ENCODE data around the gene RAB5B.
A peak's percentile ranks its signal among the peaks of the same experiment; 100 is the strongest.
"Not testable (repeated sequence)": the region's sequence is repeated elsewhere in the genome, so short reads cannot be mapped to it uniquely, and the experiment has no call there.

RAB5B gene

DNA sequence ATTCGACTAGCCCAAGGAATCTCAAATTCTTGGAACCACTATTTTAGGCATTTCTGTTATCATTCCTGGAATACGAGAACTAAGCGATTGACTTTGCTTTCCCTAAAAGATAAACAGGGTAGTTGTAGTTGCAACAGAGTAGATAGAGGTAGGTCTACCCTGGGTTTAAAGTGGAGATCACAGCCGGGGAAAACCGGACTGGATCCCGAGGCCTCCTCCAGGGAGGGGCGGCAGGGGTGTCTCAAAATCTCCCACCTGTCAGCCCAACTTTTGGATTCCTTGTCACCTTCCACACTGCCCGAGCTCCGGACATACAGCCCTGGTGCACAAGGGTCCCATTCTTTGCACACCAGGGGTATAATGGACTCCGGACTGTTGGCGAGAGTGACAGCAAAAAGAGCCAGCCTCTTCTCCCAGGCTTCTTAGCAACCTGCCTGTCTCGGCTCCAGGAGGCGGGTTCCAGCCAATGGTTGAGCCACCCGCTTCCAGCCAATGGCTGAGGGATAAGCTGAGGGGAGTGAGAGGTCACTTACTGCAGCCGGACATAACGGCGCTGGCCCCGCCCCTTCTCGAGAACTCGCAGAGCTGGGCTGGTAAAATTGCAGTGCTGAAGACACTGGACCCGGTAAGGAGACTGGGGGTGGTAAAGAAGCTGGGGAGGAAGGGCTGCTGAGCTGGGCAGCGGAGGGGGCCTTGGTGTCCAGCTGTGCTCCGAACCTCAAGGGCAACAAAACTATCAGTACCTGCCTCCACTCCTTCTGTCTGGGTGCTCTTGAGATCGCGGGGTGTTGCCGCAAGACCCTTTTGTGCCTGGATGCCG, 23.0 kb downstream of the RAB5B start, which contains the start of gene SUOX:
SUOX (plus strand) TSS at position 562 of the 820 bp plus-strand sequence. CDS start 4,946 bp downstream, outside the sequence.
- H3K4me1 ChIP-seq (ENCODE audit: control insufficient read depth in 2 of 2, insufficient read depth in 2 of 2, low read length in 2 of 2), result peaks cover 14 to 16% of the 10 kb centered on the region in 2 donors
- peak within 1 kb of the TSS; percentile 87 to 99 for H3K9ac ChIP-seq (ENCODE audit: low read depth in 1 of 2, low read length in 2 of 2)
- H3K27me3 ChIP-seq (ENCODE audit: control insufficient read depth in 2 of 2, insufficient read depth in 2 of 2, low read length in 2 of 2), result no peaks in the 10 kb centered on the region
- H3K9me3 ChIP-seq (ENCODE audit: control insufficient read depth in 2 of 2, low read length in 2 of 2), result no peaks in the 10 kb centered on the region
- H3K27ac ChIP-seq (ENCODE audit: low read depth in 2 of 2, low read length in 2 of 2), result peak within 1 kb of the TSS; percentile 82 to 86
- H3K4me3 ChIP-seq (ENCODE audit: low read length in 2 of 2), result peak within 1 kb of the TSS; percentile 92 to 99
- peaks cover 22 to 29% of the 10 kb centered on the region in 2 donors for H3K36me3 ChIP-seq (ENCODE audit: control insufficient read depth in 2 of 2, insufficient read depth in 2 of 2, low read length in 2 of 2)

DNA sequence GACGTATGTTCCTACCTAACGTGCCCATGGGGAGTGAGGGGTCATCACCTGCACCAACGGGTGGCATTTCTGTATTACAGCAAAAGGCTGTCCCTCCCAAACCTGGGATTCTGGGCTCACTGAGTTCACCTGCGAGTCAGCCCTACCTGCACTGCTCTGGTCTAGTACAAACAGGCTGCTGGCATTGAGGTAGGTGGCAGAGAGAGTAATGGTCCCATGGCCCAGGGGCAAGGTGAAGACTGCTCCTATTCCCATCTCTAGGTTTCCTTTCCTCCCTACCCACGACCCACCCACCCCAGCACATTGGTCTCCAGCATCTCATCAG, 23.6 kb downstream of the RAB5B start:
- H3K4me3 ChIP-seq (ENCODE audit: low read length in 2 of 2), result peak overlapping the region; percentile 92 to 99
- H3K27ac ChIP-seq (ENCODE audit: low read depth in 2 of 2, low read length in 2 of 2), result peak overlapping the region; percentile 82 to 86
- H3K27me3 ChIP-seq (ENCODE audit: control insufficient read depth in 2 of 2, insufficient read depth in 2 of 2, low read length in 2 of 2), result no peaks in the 10 kb centered on the region
- peaks cover 17 to 28% of the 10 kb centered on the region in 2 donors for H3K36me3 ChIP-seq (ENCODE audit: control insufficient read depth in 2 of 2, insufficient read depth in 2 of 2, low read length in 2 of 2)
- H3K9me3 ChIP-seq (ENCODE audit: control insufficient read depth in 2 of 2, low read length in 2 of 2), result no peaks in the 10 kb centered on the region
- H3K4me1 ChIP-seq (ENCODE audit: control insufficient read depth in 2 of 2, insufficient read depth in 2 of 2, low read length in 2 of 2), result peaks cover 16 to 18% of the 10 kb centered on the region in 2 donors
- peak overlapping the region; percentile 87 to 99 for H3K9ac ChIP-seq (ENCODE audit: low read depth in 1 of 2, low read length in 2 of 2)

DNA sequence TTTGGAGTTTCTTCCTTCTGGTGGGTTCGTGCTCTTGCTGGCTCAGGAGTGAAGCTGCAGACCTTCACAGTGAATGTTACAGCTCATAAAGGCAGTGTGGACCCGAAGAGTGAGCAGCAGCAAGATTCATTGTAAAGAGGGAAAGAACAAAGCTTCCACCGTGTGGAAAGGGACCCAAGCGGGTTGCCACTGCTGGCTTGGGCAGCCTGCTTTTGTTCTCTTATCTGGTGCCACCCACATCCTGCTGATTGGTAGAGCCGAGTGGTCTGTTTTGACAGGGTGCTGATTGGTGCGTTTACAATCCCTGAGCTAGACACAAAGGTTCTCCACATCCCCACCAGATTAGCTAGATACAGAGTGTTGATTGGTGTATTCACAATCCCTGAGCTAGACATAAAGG, 25.6 kb downstream of the RAB5B start:
- H3K27ac ChIP-seq (ENCODE audit: low read depth in 2 of 2, low read length in 2 of 2); H3K27me3 ChIP-seq (ENCODE audit: control insufficient read depth in 2 of 2, insufficient read depth in 2 of 2, low read length in 2 of 2); H3K9ac ChIP-seq (ENCODE audit: low read depth in 1 of 2, low read length in 2 of 2); H3K9me3 ChIP-seq (ENCODE audit: control insufficient read depth in 2 of 2, low read length in 2 of 2); H3K4me3 ChIP-seq (ENCODE audit: low read length in 2 of 2): not testable (repeated sequence)
- Histone ChIP-seq H3K4me1 (ENCODE audit: control insufficient read depth in 2 of 2, insufficient read depth in 2 of 2, low read length in 2 of 2) (peaks cover 16 to 18% of the 10 kb centered on the region in 2 donors), H3K36me3 (ENCODE audit: control insufficient read depth in 2 of 2, insufficient read depth in 2 of 2, low read length in 2 of 2) (peaks cover 3 to 25% of the 10 kb centered on the region in 2 donors)

DNA sequence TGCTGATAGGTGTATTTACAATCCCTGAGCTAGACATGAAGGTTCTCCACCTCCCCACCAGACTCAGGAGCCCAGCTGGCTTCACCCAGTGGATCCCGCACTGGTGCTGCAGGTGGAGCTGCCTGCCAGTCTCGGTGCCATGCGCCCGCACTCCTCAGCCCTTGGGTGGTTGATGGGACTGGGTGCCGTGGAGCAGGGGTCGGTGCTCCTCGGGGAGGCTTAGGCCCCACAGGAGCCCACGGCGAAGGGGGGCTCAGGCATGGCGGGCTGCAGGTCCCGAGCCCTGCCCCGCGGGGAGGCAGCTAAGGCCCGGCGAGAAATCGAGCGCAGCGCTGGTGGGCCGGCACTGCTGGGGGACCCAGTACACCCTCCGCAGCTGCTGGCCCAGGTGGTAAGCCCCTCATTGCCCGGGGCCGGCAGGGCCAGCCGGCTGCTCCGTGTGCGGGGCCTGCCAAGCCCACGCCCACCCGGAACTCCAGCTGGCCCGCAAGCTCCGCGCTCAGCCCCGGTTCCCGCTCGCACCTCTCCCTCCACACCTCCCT, 26.2 kb downstream of the RAB5B start:
- not testable (repeated sequence) for H3K9ac ChIP-seq (ENCODE audit: low read depth in 1 of 2, low read length in 2 of 2); H3K9me3 ChIP-seq (ENCODE audit: control insufficient read depth in 2 of 2, low read length in 2 of 2); H3K4me3 ChIP-seq (ENCODE audit: low read length in 2 of 2); H3K27me3 ChIP-seq (ENCODE audit: control insufficient read depth in 2 of 2, insufficient read depth in 2 of 2, low read length in 2 of 2); H3K27ac ChIP-seq (ENCODE audit: low read depth in 2 of 2, low read length in 2 of 2)
- Histone ChIP-seq H3K4me1 (ENCODE audit: control insufficient read depth in 2 of 2, insufficient read depth in 2 of 2, low read length in 2 of 2) (peaks cover 16 to 18% of the 10 kb centered on the region in 2 donors), H3K36me3 (ENCODE audit: control insufficient read depth in 2 of 2, insufficient read depth in 2 of 2, low read length in 2 of 2) (peaks cover 3 to 22% of the 10 kb centered on the region in 2 donors)

DNA sequence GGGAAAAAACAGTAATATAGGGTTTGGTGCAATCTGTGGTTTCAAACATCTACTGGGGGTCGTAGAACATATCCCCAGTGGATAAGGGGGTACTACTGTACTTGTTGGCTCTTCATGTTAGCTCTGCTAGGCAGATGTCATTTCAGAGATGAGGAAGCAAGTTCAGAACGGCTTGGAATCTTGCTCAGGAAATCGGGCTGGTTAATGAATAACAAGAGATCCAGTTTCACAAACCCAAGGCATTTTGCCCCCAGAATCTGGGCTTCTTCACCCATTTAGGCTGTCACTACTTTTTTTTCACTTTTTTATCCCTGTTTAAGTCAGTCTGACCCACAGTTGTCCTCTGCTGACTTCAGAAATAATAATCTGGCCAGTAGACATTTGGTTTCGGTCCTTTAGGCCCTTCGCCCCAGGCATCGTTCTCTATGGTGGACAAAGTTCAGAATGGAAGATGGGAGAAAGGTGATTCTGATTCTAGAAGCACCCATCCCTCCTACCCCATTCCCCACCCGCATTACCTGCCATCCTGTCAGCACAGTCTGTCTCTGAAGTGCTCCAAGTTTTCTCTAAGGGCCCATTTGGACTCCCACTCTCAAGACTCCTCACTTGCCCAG, 27.7 kb downstream of the RAB5B start:
- Histone ChIP-seq H3K4me1 (ENCODE audit: control insufficient read depth in 2 of 2, insufficient read depth in 2 of 2, low read length in 2 of 2) (peaks cover 12 to 18% of the 10 kb centered on the region in 2 donors), H3K9me3 (ENCODE audit: control insufficient read depth in 2 of 2, low read length in 2 of 2) (no peaks in the 10 kb centered on the region), H3K27me3 (ENCODE audit: control insufficient read depth in 2 of 2, insufficient read depth in 2 of 2, low read length in 2 of 2) (no peaks in the 10 kb centered on the region), H3K36me3 (ENCODE audit: control insufficient read depth in 2 of 2, insufficient read depth in 2 of 2, low read length in 2 of 2) (peaks cover 0 to 22% of the 10 kb centered on the region in 2 donors), H3K27ac (ENCODE audit: low read depth in 2 of 2, low read length in 2 of 2) (peak overlapping the region; percentile 39 to 66), H3K9ac (ENCODE audit: low read depth in 1 of 2, low read length in 2 of 2) (peak overlapping the region in 1 of 2 donors; percentile 36), H3K4me3 (ENCODE audit: low read length in 2 of 2) (peak overlapping the region in 1 of 2 donors; percentile 42)

DNA sequence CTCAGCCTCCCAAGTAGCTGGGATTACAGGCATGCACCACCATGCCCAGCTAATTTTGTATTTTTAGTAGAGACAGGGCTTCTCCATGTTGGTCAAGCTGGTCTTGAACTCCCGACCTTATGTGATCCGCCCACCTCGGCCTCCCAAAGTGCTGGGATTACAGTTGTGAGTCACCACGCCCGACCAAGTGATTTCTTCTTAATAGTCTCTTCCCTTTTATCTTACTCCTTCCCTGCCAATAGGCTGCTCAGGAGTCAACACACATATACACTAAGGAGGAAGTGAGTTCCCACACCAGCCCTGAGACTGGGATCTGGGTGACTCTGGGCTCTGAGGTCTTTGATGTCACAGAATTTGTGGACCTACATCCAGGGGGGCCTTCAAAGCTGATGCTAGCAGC, 29.5 kb downstream of the RAB5B start:
- H3K4me1 ChIP-seq (ENCODE audit: control insufficient read depth in 2 of 2, insufficient read depth in 2 of 2, low read length in 2 of 2), result peaks cover 8 to 13% of the 10 kb centered on the region in 2 donors
- peaks cover 0 to 22% of the 10 kb centered on the region in 2 donors for H3K36me3 ChIP-seq (ENCODE audit: control insufficient read depth in 2 of 2, insufficient read depth in 2 of 2, low read length in 2 of 2)
- not testable (repeated sequence) for H3K9me3 ChIP-seq (ENCODE audit: control insufficient read depth in 2 of 2, low read length in 2 of 2); H3K27me3 ChIP-seq (ENCODE audit: control insufficient read depth in 2 of 2, insufficient read depth in 2 of 2, low read length in 2 of 2); H3K9ac ChIP-seq (ENCODE audit: low read depth in 1 of 2, low read length in 2 of 2); H3K4me3 ChIP-seq (ENCODE audit: low read length in 2 of 2); H3K27ac ChIP-seq (ENCODE audit: low read depth in 2 of 2, low read length in 2 of 2)

DNA sequence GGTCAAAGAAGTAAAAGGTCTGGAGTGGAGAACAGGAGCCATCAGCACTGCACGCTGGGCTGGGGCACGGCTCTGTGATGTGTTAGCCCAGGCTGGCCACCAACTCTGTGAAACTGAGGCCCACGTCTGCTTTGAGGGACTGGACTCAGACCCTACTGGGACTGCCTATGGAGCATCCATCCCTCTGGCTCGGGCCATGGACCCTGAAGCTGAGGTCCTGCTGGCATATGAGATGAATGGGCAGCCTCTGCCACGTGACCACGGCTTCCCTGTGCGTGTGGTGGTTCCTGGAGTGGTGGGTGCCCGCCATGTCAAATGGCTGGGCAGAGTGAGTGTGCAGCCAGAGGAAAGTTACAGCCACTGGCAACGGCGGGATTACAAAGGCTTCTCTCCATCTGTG, 30.3 kb downstream of the RAB5B start:
- Histone ChIP-seq H3K4me3 (ENCODE audit: low read length in 2 of 2) (no peak overlapping the region), H3K27me3 (ENCODE audit: control insufficient read depth in 2 of 2, insufficient read depth in 2 of 2, low read length in 2 of 2) (no peaks in the 10 kb centered on the region), H3K9ac (ENCODE audit: low read depth in 1 of 2, low read length in 2 of 2) (no peak overlapping the region), H3K36me3 (ENCODE audit: control insufficient read depth in 2 of 2, insufficient read depth in 2 of 2, low read length in 2 of 2) (peaks cover 0 to 22% of the 10 kb centered on the region in 2 donors), H3K27ac (ENCODE audit: low read depth in 2 of 2, low read length in 2 of 2) (no peak overlapping the region), H3K4me1 (ENCODE audit: control insufficient read depth in 2 of 2, insufficient read depth in 2 of 2, low read length in 2 of 2) (peaks cover 8 to 13% of the 10 kb centered on the region in 2 donors), H3K9me3 (ENCODE audit: control insufficient read depth in 2 of 2, low read length in 2 of 2) (no peaks in the 10 kb centered on the region)

DNA sequence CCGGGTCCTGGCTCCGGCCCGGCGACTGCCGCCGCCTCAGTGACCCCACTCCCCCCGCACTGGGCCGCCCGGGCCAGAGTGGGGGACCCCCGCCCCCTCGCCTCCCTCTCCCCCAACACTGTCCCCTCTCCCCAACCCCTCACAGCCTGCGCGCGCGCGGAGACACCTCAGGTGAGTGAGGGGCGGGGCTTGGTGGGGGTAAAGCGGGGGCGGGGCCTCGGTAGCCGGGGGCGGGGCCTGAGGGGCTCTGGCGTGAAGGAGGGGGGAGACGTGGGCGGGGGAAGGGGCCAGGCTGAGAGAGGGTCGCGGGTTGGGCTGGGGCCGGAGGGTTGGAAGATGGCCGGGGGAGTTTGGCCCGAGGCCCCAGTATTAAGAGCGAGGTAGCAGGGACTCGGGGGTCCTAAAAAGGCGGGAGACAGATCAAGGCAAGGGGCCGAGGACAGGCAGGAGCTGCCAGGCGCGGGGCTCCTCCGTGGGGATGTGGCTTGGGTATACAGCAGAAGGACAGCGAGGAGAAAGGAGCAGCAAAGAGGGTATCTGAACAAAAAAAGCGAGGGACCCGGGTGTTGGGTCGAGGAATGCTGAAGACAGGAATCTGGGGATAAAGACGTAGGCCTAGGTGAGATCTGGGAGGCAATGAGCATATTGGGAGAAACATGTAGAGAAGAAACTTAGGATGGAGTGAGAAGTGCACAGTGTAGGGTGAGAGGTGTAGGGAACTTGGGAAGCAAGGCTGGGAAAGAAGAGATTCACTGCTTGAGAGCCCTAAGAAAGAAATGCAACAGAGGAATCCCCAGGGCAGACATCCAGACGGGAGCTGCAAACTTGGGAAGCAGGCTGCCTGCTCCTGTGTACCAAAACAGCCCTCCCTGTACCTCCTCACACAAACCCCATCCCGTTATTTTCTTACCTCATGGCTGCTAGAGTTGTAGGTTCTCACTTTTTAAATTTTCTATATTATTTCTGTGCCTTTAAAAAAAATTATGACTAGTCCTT, 34.0 kb downstream of the RAB5B start:
- Histone ChIP-seq H3K4me3 (ENCODE audit: low read length in 2 of 2) (peak overlapping the region; percentile 79 to 92), H3K27me3 (ENCODE audit: control insufficient read depth in 2 of 2, insufficient read depth in 2 of 2, low read length in 2 of 2) (no peaks in the 10 kb centered on the region), H3K27ac (ENCODE audit: low read depth in 2 of 2, low read length in 2 of 2) (peak overlapping the region; percentile 79 to 80), H3K9me3 (ENCODE audit: control insufficient read depth in 2 of 2, low read length in 2 of 2) (no peaks in the 10 kb centered on the region), H3K9ac (ENCODE audit: low read depth in 1 of 2, low read length in 2 of 2) (peak overlapping the region; percentile 54 to 56), H3K36me3 (ENCODE audit: control insufficient read depth in 2 of 2, insufficient read depth in 2 of 2, low read length in 2 of 2) (peaks cover 0 to 13% of the 10 kb centered on the region in 2 donors), H3K4me1 (ENCODE audit: control insufficient read depth in 2 of 2, insufficient read depth in 2 of 2, low read length in 2 of 2) (peaks cover 0 to 14% of the 10 kb centered on the region in 2 donors)

DNA sequence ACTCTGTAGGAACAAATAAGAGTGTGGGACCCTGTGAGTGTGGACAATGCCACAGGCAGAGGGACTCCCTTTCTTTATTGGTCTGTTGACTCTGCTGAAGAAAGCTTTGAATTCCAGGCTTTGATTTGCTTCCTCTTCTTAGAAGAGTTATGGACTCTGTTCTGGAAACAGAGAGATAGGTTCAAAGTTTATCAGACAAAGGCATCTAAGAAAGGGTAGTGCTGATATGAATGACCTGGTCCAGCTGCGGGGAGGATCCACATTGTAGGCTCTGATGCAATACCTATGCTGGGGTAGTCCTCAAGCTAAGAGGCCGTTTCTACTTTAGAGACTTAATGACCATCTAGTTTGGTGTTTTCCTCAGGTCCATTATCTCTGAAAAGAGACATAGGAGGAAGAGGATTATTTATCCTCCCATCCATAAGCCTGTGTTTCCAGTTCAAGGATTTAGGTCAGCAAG, 36.3 kb downstream of the RAB5B start:
- no peak overlapping the region for H3K4me3 ChIP-seq (ENCODE audit: low read length in 2 of 2)
- no peak overlapping the region for H3K27ac ChIP-seq (ENCODE audit: low read depth in 2 of 2, low read length in 2 of 2)
- no peaks in the 10 kb centered on the region for H3K27me3 ChIP-seq (ENCODE audit: control insufficient read depth in 2 of 2, insufficient read depth in 2 of 2, low read length in 2 of 2)
- no peaks in the 10 kb centered on the region for H3K9me3 ChIP-seq (ENCODE audit: control insufficient read depth in 2 of 2, low read length in 2 of 2)
- H3K4me1 ChIP-seq (ENCODE audit: control insufficient read depth in 2 of 2, insufficient read depth in 2 of 2, low read length in 2 of 2), result peaks cover 3 to 28% of the 10 kb centered on the region in 2 donors
- H3K9ac ChIP-seq (ENCODE audit: low read depth in 1 of 2, low read length in 2 of 2), result no peak overlapping the region
- H3K36me3 ChIP-seq (ENCODE audit: control insufficient read depth in 2 of 2, insufficient read depth in 2 of 2, low read length in 2 of 2), result no peaks in the 10 kb centered on the region

All from mucosa of rectum (tissue), 2 donors.